ENCODE results near the gene FRAS1. TPM values are rescaled to one million over a fixed set of nuclear protein-coding genes. Genes with fewer than 3 reads are reported as not detected.
"Not testable (repeated sequence)": the region's sequence is repeated elsewhere in the genome, so short reads cannot be mapped to it uniquely, and the experiment has no call there.

Gene FRAS1
- total RNA-seq, 2 donors from 2014 or later: 0.07 to 0.10 TPM

DNA sequence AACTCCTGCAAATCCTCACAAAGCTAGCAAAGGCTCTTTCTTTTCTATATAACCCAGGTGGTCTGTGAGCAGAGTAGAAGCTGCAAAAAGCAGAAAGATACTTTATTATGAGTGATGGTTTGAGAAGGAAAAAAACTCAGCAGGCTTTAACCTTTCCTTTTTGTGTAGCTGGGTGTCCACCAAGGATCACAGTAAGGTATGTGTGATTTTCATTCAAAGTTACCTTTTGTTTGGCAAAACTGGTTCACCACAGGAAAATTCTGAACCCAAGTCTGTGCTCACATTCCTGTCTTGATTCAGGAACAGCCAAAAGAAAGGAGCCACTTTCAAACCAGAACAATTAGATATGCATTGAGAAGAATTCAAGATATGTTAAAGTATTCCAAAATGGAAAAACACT lies 35.7 kb downstream of the FRAS1 start:
- no peaks in the 10 kb centered on the region for H3K27me3 Mint-ChIP-seq (ENCODE audit: low read depth)
- no peaks in the 10 kb centered on the region for H3K4me1 Mint-ChIP-seq (ENCODE audit: low read depth)
- H3K27ac Mint-ChIP-seq: no peak overlapping the region
- H3K36me3 Mint-ChIP-seq (ENCODE audit: insufficient read depth in 2 of 2): no peaks in the 10 kb centered on the region
- no peak for DNase-seq
- H3K4me3 Mint-ChIP-seq: no peak overlapping the region
- H3K9me3 Mint-ChIP-seq: peaks cover 3 to 6% of the 10 kb centered on the region in 2 donors
- no peak for ATAC-seq (replicated peaks in 1 of 2)

DNA sequence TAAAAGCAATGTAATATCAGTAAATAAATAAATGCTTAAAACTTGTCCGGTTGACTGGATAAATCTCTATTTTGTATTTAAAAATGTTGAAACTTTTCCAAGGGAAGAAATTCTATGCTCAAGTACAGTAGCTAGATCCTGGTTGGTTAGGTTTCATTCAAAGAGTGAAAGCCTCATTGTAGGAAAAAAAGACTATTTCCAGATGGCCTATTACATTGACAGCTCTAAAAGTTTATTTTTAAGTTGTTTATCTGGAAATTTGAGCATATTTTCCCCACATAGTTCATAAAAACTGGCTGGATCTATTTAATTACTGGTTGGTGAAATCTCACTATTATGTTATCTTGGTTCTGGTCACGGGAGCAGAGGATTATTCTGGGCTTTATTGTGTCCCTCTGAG lies 38.0 kb downstream of the FRAS1 start:
- no peak for ATAC-seq (replicated peaks in 1 of 2)
- no peak overlapping the region for H3K4me3 Mint-ChIP-seq
- H3K4me1 Mint-ChIP-seq (ENCODE audit: low read depth): no peaks in the 10 kb centered on the region

DNA sequence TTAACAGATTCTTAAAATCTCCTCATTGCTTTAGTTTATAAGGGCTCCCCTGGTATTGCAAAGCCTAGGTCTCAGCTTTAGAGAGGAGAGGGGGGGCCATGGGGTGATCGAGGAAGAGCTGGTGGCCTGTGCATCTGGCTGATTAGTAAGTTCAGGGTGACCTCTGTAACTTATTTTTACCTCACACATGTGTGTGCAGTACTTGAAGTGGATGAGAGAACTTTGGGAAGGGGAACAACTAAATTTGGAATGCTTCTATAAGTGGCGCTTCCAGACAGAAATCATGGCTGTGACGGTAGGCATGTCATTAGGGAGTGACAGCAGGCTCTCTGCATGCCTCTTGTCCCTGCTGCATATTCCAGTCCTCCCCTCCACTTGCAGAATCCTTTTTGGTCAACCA lies 41.9 kb downstream of the FRAS1 start:
- H3K27me3 Mint-ChIP-seq (ENCODE audit: low read depth): peaks cover 6% of the 10 kb centered on the region
- ATAC-seq (replicated peaks in 1 of 2) (no peak), DNase-seq (no peak)
- no peaks in the 10 kb centered on the region for H3K36me3 Mint-ChIP-seq (ENCODE audit: insufficient read depth in 2 of 2)
- no peak overlapping the region for H3K27ac Mint-ChIP-seq
- peaks cover 3 to 6% of the 10 kb centered on the region in 2 donors for H3K9me3 Mint-ChIP-seq
- H3K4me3 Mint-ChIP-seq: no peak overlapping the region
- no peaks in the 10 kb centered on the region for H3K4me1 Mint-ChIP-seq (ENCODE audit: low read depth)

More for the DNA sequence above, 38.0 kb downstream of the FRAS1 start:
- DNase-seq: no peak
- Mint-ChIP-seq H3K27ac (no peak overlapping the region), H3K36me3 (ENCODE audit: insufficient read depth in 2 of 2) (no peaks in the 10 kb centered on the region), H3K27me3 (ENCODE audit: low read depth) (no peaks in the 10 kb centered on the region), H3K9me3 (peaks cover 3 to 6% of the 10 kb centered on the region in 2 donors)

DNA sequence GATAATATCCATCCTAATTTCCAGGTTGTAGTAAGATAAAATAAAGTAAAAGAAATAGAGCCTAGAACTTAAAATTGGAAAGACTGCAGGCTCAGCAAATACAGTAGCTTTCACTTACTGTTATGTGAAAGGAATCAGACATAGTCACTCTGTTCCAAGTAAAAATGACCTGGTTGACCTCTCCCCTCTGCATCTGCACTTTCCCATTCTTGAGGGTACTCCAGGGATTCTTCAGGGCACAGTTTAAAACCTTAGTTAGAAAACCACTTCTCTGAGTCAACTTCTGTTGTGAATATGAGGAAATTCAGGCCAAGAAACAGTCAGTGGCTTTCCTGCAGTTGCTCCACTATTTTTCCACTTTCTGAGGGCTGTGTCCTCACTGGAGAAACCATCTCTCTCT lies 42.9 kb downstream of the FRAS1 start:
- no peak for DNase-seq
- Mint-ChIP-seq H3K27ac (no peak overlapping the region), H3K4me3 (no peak overlapping the region), H3K9me3 (peaks cover 3 to 8% of the 10 kb centered on the region in 2 donors), H3K27me3 (ENCODE audit: low read depth) (peaks cover 9% of the 10 kb centered on the region), H3K4me1 (ENCODE audit: low read depth) (no peaks in the 10 kb centered on the region), H3K36me3 (ENCODE audit: insufficient read depth in 2 of 2) (no peaks in the 10 kb centered on the region)
- ATAC-seq (replicated peaks in 1 of 2): no peak

DNA sequence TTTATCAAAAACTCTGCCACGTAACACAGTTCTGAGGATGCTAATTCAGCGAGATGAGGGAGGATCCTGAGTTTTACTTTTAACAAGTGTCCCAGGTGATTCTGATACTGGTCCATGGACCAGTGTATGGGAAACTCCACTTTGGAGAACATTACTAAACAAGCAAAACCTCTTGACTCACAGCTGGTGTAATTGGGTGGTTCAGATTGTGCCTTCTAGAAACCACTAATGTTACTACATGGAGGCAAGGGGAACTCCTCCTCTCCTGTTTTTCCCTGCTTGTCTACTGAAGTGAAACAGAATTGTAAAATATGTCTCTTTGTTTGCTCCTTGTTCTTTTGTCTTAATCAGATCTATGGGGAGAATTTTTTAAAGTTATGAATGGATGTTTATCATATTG lies 62.6 kb downstream of the FRAS1 start:
- DNase-seq (no peak), ATAC-seq (replicated peaks in 1 of 2) (no peak)
- no peaks in the 10 kb centered on the region for H3K36me3 Mint-ChIP-seq (ENCODE audit: insufficient read depth in 2 of 2)
- H3K4me1 Mint-ChIP-seq (ENCODE audit: low read depth): no peaks in the 10 kb centered on the region
- H3K27ac Mint-ChIP-seq: no peak overlapping the region
- H3K9me3 Mint-ChIP-seq: peaks cover 0 to 2% of the 10 kb centered on the region in 2 donors
- H3K4me3 Mint-ChIP-seq: no peak overlapping the region
- H3K27me3 Mint-ChIP-seq (ENCODE audit: low read depth): no peaks in the 10 kb centered on the region

DNA sequence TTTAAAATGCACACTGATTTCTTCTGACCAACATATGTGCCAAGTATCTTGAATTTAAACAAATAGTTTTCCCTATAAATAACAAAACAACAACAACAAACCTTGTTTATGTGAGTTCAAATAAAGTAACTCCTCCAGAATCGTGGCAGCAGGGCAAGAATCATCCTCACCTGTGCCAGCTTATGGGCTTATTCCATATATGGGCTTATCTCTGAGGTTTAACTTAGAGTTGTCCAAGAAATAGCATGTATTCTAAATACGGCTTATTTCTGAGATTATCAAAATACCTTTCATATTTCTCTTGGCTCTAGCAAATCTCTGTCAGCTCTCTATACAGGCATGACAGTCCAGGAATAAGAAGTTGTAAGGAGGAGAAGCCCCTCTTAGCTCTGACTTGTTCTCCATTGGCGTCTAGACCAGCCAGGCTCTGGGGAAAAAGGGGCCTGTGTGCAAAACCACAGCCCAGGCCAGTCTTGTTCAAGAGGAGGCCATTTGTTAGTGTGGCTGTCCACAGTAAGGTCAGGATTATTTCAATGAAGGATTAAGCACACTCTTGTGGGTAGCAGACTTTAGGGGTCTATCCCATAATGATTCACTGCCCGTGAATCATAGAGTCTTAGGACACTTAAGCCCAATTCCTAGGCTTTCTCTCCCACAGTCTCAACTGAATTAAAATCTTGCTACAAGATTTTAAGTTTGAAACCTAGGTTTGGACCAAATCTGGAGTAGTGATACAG lies 63.2 kb downstream of the FRAS1 start:
- Mint-ChIP-seq H3K9me3 (peaks cover 0 to 2% of the 10 kb centered on the region in 2 donors), H3K27me3 (ENCODE audit: low read depth) (peaks cover 4% of the 10 kb centered on the region), H3K4me1 (ENCODE audit: low read depth) (no peaks in the 10 kb centered on the region), H3K4me3 (no peak overlapping the region), H3K27ac (no peak overlapping the region), H3K36me3 (ENCODE audit: insufficient read depth in 2 of 2) (no peaks in the 10 kb centered on the region)
- no peak for ATAC-seq (replicated peaks in 1 of 2)
- no peak for DNase-seq

DNA sequence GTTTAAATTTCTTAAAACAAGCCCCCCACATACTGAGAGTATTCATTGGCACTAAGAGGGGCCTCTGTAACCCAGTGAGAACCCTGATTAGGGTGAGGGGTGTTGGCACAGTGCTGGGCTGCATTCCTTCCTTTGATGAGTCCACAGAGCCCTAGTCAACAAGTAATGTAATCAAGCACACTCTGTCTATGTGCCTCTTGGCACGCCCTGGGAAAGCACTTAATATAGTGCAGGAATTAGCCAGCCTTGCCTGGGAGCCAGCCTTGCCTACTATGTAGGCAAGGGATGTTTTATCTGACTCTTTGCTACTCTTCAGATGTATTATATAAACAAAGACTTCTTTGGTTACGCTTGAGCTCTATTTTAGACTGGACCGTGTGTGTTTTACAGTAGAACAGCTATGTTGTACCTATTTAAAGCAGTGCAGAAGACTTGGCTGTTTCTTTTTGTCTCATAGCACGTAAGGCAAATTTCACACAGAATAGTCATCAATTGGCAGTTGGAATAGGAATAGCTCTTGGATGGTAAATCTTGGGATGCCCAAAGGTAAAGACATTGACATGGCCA lies 64.3 kb downstream of the FRAS1 start:
- ATAC-seq (replicated peaks in 1 of 2): no peak
- Mint-ChIP-seq H3K27ac (no peak overlapping the region), H3K4me3 (no peak overlapping the region), H3K9me3 (peaks cover 0 to 2% of the 10 kb centered on the region in 2 donors), H3K36me3 (ENCODE audit: insufficient read depth in 2 of 2) (no peaks in the 10 kb centered on the region), H3K4me1 (ENCODE audit: low read depth) (no peaks in the 10 kb centered on the region), H3K27me3 (ENCODE audit: low read depth) (peaks cover 7% of the 10 kb centered on the region)
- no peak for DNase-seq

DNA sequence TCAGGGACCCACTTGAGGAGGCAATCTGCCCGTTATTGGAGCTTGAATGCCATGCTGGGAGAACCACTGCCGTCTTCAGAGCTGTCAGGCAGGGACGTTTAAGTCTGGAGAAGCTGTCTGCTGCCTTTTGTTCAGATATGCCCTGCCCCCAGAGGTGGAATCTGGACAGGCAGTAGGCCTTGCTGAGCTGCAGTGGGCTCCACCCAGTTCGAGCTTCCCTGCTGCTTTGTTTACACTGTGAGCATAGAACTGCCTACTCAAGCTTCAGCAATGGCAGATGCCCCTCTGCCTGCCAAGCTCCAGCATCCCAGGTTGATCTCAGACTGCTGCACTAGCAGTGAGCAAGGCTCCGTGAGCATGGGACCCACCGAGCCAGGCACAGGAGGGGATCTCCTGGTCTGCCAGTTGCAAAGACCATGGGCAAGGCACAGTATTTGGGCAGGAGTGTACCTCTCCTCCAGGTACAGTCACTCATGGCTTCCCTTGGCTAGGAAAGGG lies 68.8 kb downstream of the FRAS1 start:
- not testable (repeated sequence) for H3K36me3 Mint-ChIP-seq (ENCODE audit: insufficient read depth in 2 of 2); ATAC-seq (replicated peaks in 1 of 2); H3K4me1 Mint-ChIP-seq (ENCODE audit: low read depth); H3K27ac Mint-ChIP-seq; H3K4me3 Mint-ChIP-seq; H3K9me3 Mint-ChIP-seq; DNase-seq
- peaks cover 14% of the 10 kb centered on the region for H3K27me3 Mint-ChIP-seq (ENCODE audit: low read depth)

DNA sequence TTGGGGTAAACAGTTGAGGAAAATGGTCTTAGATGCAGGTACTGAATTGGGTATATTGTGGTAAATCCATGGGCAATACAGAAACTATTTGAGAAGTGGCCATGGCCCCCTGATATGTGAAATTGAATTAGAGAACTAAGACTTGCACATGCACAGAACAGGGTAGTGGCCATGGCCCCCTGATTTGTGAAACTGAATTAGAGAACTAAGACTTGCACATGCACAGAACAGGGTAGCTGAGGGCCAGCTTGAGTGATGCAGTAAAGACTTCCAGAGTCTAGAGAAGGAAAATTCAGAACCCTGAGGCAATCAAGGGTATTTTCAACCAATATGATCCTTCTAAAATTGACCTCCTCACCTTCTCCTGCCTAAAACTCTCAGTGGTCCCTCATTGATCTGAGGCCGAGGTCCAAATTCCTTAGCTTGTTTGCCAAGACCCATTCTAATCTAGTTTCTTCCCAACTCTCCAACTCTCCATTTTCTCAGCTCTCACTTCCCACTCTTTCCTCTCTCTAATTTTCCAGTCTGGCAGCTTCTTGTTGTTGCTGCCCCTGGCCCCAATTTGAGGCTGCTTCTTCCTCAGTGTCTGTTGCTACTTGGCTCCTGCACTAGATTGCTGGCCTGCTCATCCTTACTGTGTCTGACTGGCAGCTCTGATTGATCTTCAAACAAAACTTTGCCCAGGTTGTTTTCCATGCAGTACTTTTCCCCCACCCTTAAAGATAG lies 72.4 kb downstream of the FRAS1 start:
- Mint-ChIP-seq H3K4me1 (ENCODE audit: low read depth) (no peaks in the 10 kb centered on the region), H3K36me3 (ENCODE audit: insufficient read depth in 2 of 2) (peaks cover 0 to 2% of the 10 kb centered on the region in 2 donors), H3K27me3 (ENCODE audit: low read depth) (peaks cover 36% of the 10 kb centered on the region), H3K27ac (no peak overlapping the region), H3K4me3 (no peak overlapping the region), H3K9me3 (peaks cover 0 to 4% of the 10 kb centered on the region in 2 donors)
- ATAC-seq (replicated peaks in 1 of 2): no peak
- DNase-seq: no peak

DNA sequence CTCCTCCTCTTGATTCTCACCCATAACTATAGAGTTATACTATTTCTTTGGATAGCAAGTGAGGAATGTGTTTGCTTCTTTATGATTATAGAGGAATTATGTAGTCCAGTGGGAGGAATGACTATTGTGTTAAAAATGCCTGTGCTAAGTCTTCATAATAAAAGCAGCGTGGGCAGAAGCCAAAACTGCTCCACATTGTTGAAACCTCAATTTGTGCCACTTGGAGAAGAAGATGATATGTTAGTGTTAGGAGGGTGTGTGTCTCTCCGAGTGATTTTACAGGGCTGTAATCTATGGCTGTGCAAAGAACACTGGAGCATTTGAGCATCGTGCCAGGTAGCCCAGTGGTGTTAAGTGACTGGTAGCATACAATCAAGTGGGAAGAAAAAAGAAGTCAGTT lies 74.3 kb downstream of the FRAS1 start:
- DNase-seq: no peak
- no peak overlapping the region for H3K27ac Mint-ChIP-seq
- peaks cover 0 to 4% of the 10 kb centered on the region in 2 donors for H3K9me3 Mint-ChIP-seq
- ATAC-seq (replicated peaks in 1 of 2): no peak
- H3K4me1 Mint-ChIP-seq (ENCODE audit: low read depth): no peaks in the 10 kb centered on the region
- peaks cover 0 to 2% of the 10 kb centered on the region in 2 donors for H3K36me3 Mint-ChIP-seq (ENCODE audit: insufficient read depth in 2 of 2)
- peaks cover 29% of the 10 kb centered on the region for H3K27me3 Mint-ChIP-seq (ENCODE audit: low read depth)
- H3K4me3 Mint-ChIP-seq: no peak overlapping the region

DNA sequence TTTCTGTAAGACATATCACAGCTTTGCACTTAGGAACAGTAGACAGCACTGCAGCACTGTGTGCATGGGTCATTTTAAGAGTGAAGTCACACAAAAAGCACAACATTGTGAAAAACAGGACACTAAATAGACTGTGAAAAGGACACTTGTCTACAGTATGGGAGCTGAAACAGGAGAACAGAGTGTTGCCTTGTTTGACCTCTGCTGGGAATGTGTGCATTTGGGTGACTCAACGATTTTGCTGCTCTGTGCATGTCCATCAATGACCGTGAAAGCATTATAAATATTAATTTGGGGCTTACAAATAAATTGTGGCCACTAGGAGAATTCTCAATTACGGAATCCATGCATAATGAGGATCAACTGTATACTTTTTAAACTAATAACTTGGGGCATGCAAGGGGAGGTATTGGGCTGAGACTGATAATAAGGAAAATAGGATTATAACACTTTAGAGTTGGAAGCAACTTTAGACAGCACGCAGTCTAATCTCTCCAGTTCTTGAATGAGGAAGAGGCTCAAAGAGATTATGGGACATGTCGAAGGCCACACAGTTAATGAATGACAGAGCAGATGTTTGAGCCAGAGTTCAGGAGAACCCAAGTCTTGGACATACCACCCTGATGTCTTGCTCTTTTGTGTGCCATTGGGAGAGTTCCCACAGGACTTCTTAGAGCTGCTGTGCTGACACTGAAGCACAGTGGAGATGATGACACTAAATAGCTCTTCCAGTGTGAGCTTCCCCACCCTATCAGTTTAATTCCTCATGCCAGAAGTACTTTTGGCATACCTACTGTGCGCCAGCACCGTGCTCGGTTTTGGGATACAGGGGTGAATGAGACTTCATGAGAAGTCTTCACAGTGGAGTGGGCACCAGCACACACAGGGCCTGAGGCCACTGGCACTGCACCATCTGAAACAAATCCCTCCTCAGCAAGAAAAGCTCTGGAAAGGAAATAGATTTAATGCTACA lies 79.3 kb downstream of the FRAS1 start:
- H3K9me3 Mint-ChIP-seq: no peaks in the 10 kb centered on the region
- no peak overlapping the region for H3K4me3 Mint-ChIP-seq
- no peaks in the 10 kb centered on the region for H3K4me1 Mint-ChIP-seq (ENCODE audit: low read depth)
- DNase-seq (no peak), ATAC-seq (replicated peaks in 1 of 2) (no peak)
- H3K27ac Mint-ChIP-seq: no peak overlapping the region
- peaks cover 29% of the 10 kb centered on the region for H3K27me3 Mint-ChIP-seq (ENCODE audit: low read depth)
- H3K36me3 Mint-ChIP-seq (ENCODE audit: insufficient read depth in 2 of 2): no peaks in the 10 kb centered on the region

DNA sequence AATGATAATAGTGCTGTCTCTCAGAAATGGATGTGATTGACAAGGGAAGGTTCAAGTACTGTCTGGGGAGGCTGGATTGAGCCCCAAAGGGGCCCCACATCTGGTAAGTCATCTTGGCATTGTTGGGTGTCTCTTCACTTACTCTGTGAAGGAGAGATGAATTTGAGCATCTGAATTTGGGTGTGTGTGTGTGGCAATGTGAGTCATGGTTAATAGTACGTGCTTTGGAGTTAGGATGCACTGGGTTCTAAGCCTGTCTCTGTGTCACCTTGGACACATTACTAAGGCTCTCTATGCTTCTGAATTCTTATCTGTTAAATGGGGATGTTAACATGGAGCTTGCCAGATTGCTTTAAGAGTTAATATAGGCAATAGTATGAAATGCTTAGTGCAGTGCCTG lies 80.4 kb downstream of the FRAS1 start:
- Mint-ChIP-seq H3K4me3 (no peak overlapping the region), H3K4me1 (ENCODE audit: low read depth) (no peaks in the 10 kb centered on the region)

More for the DNA sequence above, 80.4 kb downstream of the FRAS1 start:
- DNase-seq (no peak), ATAC-seq (replicated peaks in 1 of 2) (no peak)
- H3K27ac Mint-ChIP-seq: no peak overlapping the region
- peaks cover 2 to 3% of the 10 kb centered on the region in 2 donors for H3K9me3 Mint-ChIP-seq
- H3K27me3 Mint-ChIP-seq (ENCODE audit: low read depth): peaks cover 19% of the 10 kb centered on the region
- no peaks in the 10 kb centered on the region for H3K36me3 Mint-ChIP-seq (ENCODE audit: insufficient read depth in 2 of 2)
